ENCODE measurements around the gene ARHGAP12.

DNA sequence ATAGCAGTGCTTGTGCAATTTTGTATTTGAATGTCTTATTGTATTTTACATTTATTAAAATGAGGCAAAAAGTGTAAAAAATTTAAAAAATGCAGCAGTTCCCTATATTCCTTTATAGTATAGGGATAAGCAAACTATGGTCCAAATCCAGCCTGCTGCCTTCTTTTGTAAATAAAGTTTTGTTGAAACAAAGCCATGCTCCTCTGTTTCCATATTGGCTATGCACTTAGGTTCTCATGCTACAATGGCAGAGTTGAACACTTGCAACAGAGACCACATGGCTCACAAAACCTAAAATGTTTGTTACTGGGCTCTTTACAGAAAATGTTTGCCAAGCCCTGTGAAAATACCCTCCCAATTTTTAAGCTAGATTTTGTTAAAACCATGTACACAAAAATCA, 50.1 kb downstream of the ARHGAP12 start:
- no peak for TF ChIP-seq POLR2A (IDR thresholded peaks at IDR 0.05)
- TF ChIP-seq, protein P1, sequence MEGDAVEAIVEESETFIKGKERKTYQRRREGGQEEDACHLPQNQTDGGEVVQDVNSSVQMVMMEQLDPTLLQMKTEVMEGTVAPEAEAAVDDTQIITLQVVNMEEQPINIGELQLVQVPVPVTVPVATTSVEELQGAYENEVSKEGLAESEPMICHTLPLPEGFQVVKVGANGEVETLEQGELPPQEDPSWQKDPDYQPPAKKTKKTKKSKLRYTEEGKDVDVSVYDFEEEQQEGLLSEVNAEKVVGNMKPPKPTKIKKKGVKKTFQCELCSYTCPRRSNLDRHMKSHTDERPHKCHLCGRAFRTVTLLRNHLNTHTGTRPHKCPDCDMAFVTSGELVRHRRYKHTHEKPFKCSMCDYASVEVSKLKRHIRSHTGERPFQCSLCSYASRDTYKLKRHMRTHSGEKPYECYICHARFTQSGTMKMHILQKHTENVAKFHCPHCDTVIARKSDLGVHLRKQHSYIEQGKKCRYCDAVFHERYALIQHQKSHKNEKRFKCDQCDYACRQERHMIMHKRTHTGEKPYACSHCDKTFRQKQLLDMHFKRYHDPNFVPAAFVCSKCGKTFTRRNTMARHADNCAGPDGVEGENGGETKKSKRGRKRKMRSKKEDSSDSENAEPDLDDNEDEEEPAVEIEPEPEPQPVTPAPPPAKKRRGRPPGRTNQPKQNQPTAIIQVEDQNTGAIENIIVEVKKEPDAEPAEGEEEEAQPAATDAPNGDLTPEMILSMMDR (IDR thresholded peaks at IDR 0.05): no peak
